Naive B cell (primary cell): ENCODE measurements around the gene C9. TPM values are rescaled to one million over a fixed set of nuclear protein-coding genes. Genes with fewer than 3 reads are reported as not detected.
"Not testable (repeated sequence)": the region's sequence is repeated elsewhere in the genome, so short reads cannot be mapped to it uniquely, and the experiment has no call there.

Source experiments
- ATAC-seq, 2 donors: fragments of 150-1000 bp; cut with Tn5 transposase; 2 replicates each; pipeline ENCODE4 v1.10.0; 2021; ENCODE audit warnings: low read depth in 2 of 2, mild to moderate bottlenecking in 2 of 2, moderate library complexity in 2 of 2
- DNase-seq: peaks from one replicate; pipeline ENCODE4 v3.0.0; 2022
- H3K27ac Mint-ChIP-seq, 6 donors: one replicate each; pipeline ENCODE4 v1.8.0; 2020 to 2022; ENCODE audit warnings: mild to moderate bottlenecking in 6 of 6, mixed read lengths in 6 of 6, moderate library complexity in 5 of 6, inconsistent platforms in 2 of 6
- H3K27me3 Mint-ChIP-seq, 3 donors: one replicate each; pipeline ENCODE4 v1.8.0; 2021 to 2022; ENCODE audit warnings: mixed read lengths in 3 of 3, mild to moderate bottlenecking in 1 of 3
- H3K36me3 Mint-ChIP-seq, 2 donors: one replicate each; pipeline ENCODE4 v1.8.0; 2020 to 2022; ENCODE audit warnings: mixed read lengths in 2 of 2, inconsistent platforms in 1 of 2, mild to moderate bottlenecking in 1 of 2
- H3K4me1 Mint-ChIP-seq, 3 donors: one replicate each; pipeline ENCODE4 v1.8.0; 2020 to 2022; ENCODE audit warnings: mixed read lengths in 3 of 3, inconsistent platforms in 1 of 3, mild to moderate bottlenecking in 1 of 3, moderate library complexity in 1 of 3
- H3K4me3 Mint-ChIP-seq, 8 donors: one replicate each; pipeline ENCODE4 v1.8.0; 2020 to 2022; ENCODE audit warnings: mild to moderate bottlenecking in 8 of 8, mixed read lengths in 8 of 8, moderate library complexity in 8 of 8, inconsistent platforms in 2 of 8
- H3K9me3 Mint-ChIP-seq, 7 donors: one replicate each; pipeline ENCODE4 v1.8.0; 2020 to 2022; ENCODE audit warnings: mixed read lengths in 7 of 7, mild to moderate bottlenecking in 5 of 7, inconsistent platforms in 2 of 7, moderate library complexity in 1 of 7
- polyA plus RNA-seq, 6 donors: library from polyadenylated mRNA; unstranded; fragments of 300-500 nt; fragmentation: Illumina TruSeq; gene quantifications; one replicate each; pipeline ENCODE4 v1.2.3, GENCODE V29; 2021; ENCODE audit warnings: low read depth in 6 of 6

C9 gene
- polyA plus RNA-seq, 6 donors from 2014 or later = not detected

- DNase-seq (no peak), ATAC-seq (no peak)
- Mint-ChIP-seq H3K27me3 (peaks cover 23 to 24% (median 23%) of the 10 kb centered on the region in 3 donors), H3K4me1 (no peaks in the 10 kb centered on the region), H3K4me3 (no peak overlapping the region), H3K36me3 (peaks cover 0 to 12% of the 10 kb centered on the region in 2 donors), H3K27ac (no peak overlapping the region), H3K9me3 (peaks cover 0 to 20% (median 12%) of the 10 kb centered on the region in 7 donors)
These were observed 69.6 kb downstream of the C9 start for GRCh38 chr5:39294736-39295135.

DNA sequence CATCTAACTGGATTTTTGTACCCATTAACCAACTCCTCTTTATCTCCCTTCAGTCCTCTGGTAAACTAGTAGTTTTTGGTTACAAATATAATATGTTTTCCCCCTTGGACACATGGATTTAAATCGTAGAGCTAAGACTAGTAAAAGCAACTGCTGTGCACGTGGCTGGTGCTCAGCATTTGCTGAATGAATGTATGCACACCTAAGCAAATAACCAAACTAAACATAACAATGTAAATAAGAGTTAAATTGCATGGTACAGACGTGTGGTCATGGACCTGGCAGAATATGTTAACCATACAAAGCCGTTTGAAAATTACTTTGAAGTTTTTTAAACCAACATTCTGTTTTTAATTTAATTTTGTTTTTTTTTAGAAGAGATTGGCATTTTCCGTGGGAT lies 79.7 kb downstream of the C9 start:
- Mint-ChIP-seq H3K4me1 (peaks cover 0 to 8% (median 5%) of the 10 kb centered on the region in 3 donors), H3K36me3 (peaks cover 0 to 8% of the 10 kb centered on the region in 2 donors), H3K27me3 (peaks cover 0 to 34% (median 15%) of the 10 kb centered on the region in 3 donors), H3K9me3 (peaks cover 0 to 8% (median 2%) of the 10 kb centered on the region in 7 donors), H3K27ac (no peak overlapping the region), H3K4me3 (no peak overlapping the region)
- ATAC-seq = no peak
- DNase-seq = no peak

GRCh38 chr5:39283231-39283818 lies 81.0 kb downstream of the C9 start:
- Mint-ChIP-seq H3K9me3 (peaks cover 0 to 11% (median 2%) of the 10 kb centered on the region in 7 donors), H3K27ac (peak overlapping the region in 2 of 6 donors; percentile 44 to 60), H3K27me3 (peaks cover 0 to 33% (median 8%) of the 10 kb centered on the region in 3 donors), H3K4me1 (peaks cover 0 to 8% (median 5%) of the 10 kb centered on the region in 3 donors), H3K4me3 (peak overlapping the region in 1 of 8 donors; percentile 54), H3K36me3 (peaks cover 0 to 8% of the 10 kb centered on the region in 2 donors)
- ATAC-seq (peak; percentile 65 to 95), DNase-seq (peak; percentile 53)

DNA sequence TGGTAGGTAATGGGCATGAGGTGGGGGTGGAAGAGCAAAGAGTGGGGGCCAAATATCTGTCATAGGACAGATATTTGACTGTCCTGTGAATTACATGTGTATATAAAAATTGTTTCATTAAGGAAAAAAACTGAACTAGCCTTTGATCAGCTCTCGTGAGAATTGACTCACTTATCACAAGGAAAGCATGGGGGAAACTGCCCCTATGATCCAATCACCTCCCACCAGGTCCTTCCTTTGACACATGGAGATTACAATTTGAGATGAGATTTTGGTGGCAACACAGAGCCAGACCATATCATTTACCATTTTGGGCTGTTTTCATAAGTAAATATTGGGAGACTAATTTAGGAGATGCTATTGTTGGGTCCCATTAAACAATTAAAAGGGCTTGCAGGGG lies 81.7 kb downstream of the C9 start:
- no peak overlapping the region for H3K27ac Mint-ChIP-seq
- H3K9me3 Mint-ChIP-seq = peaks cover 0 to 11% (median 3%) of the 10 kb centered on the region in 7 donors
- no peak overlapping the region for H3K4me3 Mint-ChIP-seq
- H3K27me3 Mint-ChIP-seq = peaks cover 0 to 33% (median 7%) of the 10 kb centered on the region in 3 donors
- ATAC-seq (no peak), DNase-seq (no peak)
- H3K4me1 Mint-ChIP-seq = peaks cover 0 to 8% (median 5%) of the 10 kb centered on the region in 3 donors
- peaks cover 0 to 8% of the 10 kb centered on the region in 2 donors for H3K36me3 Mint-ChIP-seq

DNA sequence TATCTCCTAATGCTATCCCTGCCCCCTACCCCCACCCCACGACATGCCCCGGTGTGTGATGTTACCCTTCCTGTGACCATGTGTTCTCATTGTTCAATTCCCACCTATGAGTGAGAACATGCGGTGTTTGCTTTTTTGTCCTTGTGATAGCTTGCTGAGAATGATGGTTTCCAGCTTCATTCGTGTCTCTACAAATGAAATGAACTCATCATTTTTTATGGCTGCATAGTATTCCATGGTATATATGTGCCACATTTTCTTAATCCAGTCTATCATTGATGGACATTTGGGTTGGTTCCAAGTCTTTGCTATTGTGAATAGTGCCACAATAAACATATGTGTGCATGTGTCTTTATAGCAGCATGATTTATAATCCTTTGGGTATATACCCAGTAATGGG lies 88.4 kb downstream of the C9 start:
- Mint-ChIP-seq H3K4me3 (peak overlapping the region in 4 of 8 donors; percentile 19 to 83 (median 52)), H3K4me1 (peaks cover 13 to 28% (median 23%) of the 10 kb centered on the region in 3 donors), H3K27ac (peak overlapping the region in 4 of 6 donors; percentile 42 to 94 (median 68)), H3K9me3 (peaks cover 0 to 20% (median 4%) of the 10 kb centered on the region in 7 donors)
- not testable (repeated sequence) for H3K36me3 Mint-ChIP-seq, ATAC-seq, DNase-seq, H3K27me3 Mint-ChIP-seq

- peaks cover 0 to 14% (median 1%) of the 10 kb centered on the region in 7 donors for H3K9me3 Mint-ChIP-seq
- DNase-seq (peak; percentile 39), ATAC-seq (peak; percentile 86 to 91)
- no peaks in the 10 kb centered on the region for H3K27me3 Mint-ChIP-seq
- H3K27ac Mint-ChIP-seq = peak overlapping the region; percentile 88 to 98 (median 94)
- peak overlapping the region; percentile 61 to 95 (median 84) for H3K4me3 Mint-ChIP-seq
- peaks cover 20 to 34% (median 29%) of the 10 kb centered on the region in 3 donors for H3K4me1 Mint-ChIP-seq
- peaks cover 0 to 5% of the 10 kb centered on the region in 2 donors for H3K36me3 Mint-ChIP-seq
These were observed 89.8 kb downstream of the C9 start for GRCh38 chr5:39274398-39275085.

GRCh38 chr5:39273314-39273954 lies 90.9 kb downstream of the C9 start:
- H3K27me3 Mint-ChIP-seq = no peaks in the 10 kb centered on the region
- ATAC-seq = peak; percentile 24 to 27

DNA sequence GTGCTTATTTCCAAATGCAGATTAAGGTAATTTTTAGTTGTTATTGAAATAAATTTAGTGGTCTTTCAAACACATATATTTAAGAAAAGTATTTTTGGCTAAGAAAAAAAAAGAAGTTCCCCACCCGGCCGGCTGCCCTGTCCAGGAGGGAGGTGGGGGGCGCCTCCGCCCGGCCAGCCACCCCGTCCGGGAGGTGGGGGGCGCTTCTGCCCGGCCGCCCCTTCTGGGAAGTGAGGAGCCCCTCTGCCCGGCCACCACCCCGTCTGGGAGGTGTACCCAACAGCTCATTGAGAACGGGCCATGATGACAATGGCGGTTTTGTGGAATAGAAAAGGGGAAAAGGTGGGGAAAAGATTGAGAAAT lies 91.4 kb downstream of the C9 start:
- H3K36me3 Mint-ChIP-seq, ATAC-seq, H3K4me3 Mint-ChIP-seq, H3K27me3 Mint-ChIP-seq, H3K27ac Mint-ChIP-seq, DNase-seq: not testable (repeated sequence)
- Mint-ChIP-seq H3K9me3 (peaks cover 0 to 11% (median 1%) of the 10 kb centered on the region in 7 donors), H3K4me1 (peaks cover 20 to 34% (median 29%) of the 10 kb centered on the region in 3 donors)

More at GRCh38 chr5:39273314-39273954, 90.9 kb downstream of the C9 start:
- DNase-seq = no peak
- H3K4me3 Mint-ChIP-seq = peak overlapping the region in 7 of 8 donors; percentile 26 to 85 (median 57)
- peaks cover 0 to 11% (median 1%) of the 10 kb centered on the region in 7 donors for H3K9me3 Mint-ChIP-seq
- H3K4me1 Mint-ChIP-seq = peaks cover 20 to 34% (median 29%) of the 10 kb centered on the region in 3 donors
- H3K27ac Mint-ChIP-seq = peak overlapping the region in 3 of 6 donors; percentile 5 to 93 (median 32)
- H3K36me3 Mint-ChIP-seq = peaks cover 0 to 5% of the 10 kb centered on the region in 2 donors

DNA sequence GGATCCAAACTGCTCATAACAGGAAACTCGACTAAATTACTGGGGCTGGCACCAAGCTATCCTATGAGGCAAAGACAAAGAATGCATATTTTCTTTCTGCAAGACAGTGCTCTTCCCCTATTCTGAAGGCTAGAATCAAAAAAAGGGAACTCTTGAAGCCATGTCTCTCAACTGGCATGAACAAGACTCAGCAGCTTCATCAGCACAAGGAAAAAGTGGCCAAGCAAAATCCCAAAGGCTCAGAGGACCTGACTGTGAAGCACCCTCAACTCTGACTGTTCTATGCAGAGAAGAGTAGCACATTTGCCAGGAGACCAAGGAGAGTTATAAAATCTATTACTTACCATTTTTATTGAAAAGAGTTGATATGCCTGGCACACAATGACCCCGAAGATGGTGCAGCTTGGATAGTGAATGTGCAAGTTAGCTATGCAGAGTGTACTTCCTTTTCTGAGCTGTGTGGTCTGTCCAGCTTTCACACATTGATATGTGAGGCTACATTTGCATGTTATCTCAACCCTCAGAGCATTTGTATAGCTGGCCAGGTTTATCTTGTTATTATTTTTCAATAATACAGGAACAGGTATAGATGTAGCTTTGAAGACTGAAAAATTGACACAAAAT lies 94.0 kb downstream of the C9 start:
- Mint-ChIP-seq H3K27me3 (no peaks in the 10 kb centered on the region), H3K9me3 (peaks cover 0 to 7% (median 0%) of the 10 kb centered on the region in 7 donors), H3K36me3 (peaks cover 0 to 5% of the 10 kb centered on the region in 2 donors), H3K27ac (peak overlapping the region in 1 of 6 donors; percentile 7), H3K4me3 (peak overlapping the region in 1 of 8 donors; percentile 29), H3K4me1 (peaks cover 20 to 29% (median 27%) of the 10 kb centered on the region in 3 donors)
- ATAC-seq (peak; percentile 46 to 60), DNase-seq (no peak)

- Mint-ChIP-seq H3K4me1 (peaks cover 6 to 13% (median 6%) of the 10 kb centered on the region in 3 donors), H3K27ac (peak overlapping the region in 1 of 6 donors; percentile 0), H3K27me3 (no peaks in the 10 kb centered on the region), H3K36me3 (no peaks in the 10 kb centered on the region), H3K9me3 (no peaks in the 10 kb centered on the region), H3K4me3 (no peak overlapping the region)
- DNase-seq (no peak), ATAC-seq (no peak)
These were observed 97.1 kb downstream of the C9 start for GRCh38 chr5:39267186-39267585.

DNA sequence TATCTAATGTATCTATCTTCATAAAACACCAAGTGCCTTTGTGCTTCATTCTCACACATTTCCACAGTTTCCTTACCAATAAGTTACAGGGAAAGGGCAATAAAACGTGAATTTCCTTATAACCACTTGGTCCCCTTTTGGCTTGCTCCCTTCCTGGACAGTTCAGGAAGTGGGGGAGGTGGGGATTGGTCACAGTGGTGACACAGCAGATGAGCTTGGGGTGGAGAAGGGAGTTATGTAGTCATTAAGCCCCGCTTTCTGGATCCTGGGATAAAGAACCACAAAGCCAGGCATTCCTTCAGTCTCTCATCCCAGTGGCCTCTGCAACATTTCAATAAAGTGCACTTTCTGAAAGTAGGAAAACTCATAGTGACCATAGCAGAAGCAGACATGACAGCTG lies 97.9 kb downstream of the C9 start:
- DNase-seq (no peak), ATAC-seq (no peak)
- peaks cover 6 to 13% (median 6%) of the 10 kb centered on the region in 3 donors for H3K4me1 Mint-ChIP-seq
- H3K9me3 Mint-ChIP-seq = no peaks in the 10 kb centered on the region
- H3K36me3 Mint-ChIP-seq = no peaks in the 10 kb centered on the region
- peak overlapping the region in 1 of 6 donors; percentile 39 for H3K27ac Mint-ChIP-seq
- H3K4me3 Mint-ChIP-seq = no peak overlapping the region
- no peaks in the 10 kb centered on the region for H3K27me3 Mint-ChIP-seq

DNA sequence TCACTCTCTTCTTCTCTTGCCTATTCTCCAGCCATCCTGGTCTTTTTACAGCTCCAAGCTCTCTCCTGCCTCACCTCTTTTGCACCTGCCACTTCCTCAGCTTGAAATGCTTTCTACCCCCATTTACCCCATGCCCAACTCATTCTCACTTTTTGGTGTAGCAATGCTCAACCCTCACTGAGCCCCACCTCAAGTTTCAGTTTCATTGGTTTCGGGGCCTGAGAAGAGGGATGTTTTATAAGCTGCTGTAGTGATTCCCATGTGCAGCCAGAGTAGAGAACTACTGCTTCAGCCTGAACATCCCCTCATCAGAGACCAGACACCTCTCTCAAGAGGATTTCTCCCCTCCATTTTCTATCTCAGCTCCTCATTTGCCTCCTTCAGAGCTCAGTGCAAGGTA lies 99.8 kb downstream of the C9 start:
- no peaks in the 10 kb centered on the region for H3K36me3 Mint-ChIP-seq
- peak overlapping the region in 1 of 8 donors; percentile 9 for H3K4me3 Mint-ChIP-seq
- no peak overlapping the region for H3K27ac Mint-ChIP-seq
- ATAC-seq = peak in 1 of 2 donors; percentile 27
- H3K9me3 Mint-ChIP-seq = no peaks in the 10 kb centered on the region
- peaks cover 0 to 6% (median 0%) of the 10 kb centered on the region in 3 donors for H3K4me1 Mint-ChIP-seq
- no peaks in the 10 kb centered on the region for H3K27me3 Mint-ChIP-seq
- no peak for DNase-seq

DNA sequence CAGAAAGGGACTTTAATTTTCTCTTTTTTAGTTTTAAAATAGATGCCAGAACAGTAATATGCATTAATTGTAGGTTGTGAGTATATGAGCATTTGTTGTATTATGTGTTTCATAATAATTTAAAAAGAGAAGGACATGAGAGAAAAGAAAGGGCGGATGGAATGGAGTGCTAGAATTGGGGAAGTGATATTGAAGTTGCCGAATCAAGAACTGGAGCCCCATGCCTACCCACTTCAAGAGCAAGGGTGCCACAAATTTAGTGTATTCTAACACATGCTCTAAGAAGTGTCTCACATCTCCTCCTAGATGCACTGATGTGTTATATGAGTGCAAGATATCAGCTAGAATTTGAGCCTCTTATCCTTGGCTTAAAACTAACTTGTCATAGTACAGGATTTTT lies 101.3 kb downstream of the C9 start:
- no peaks in the 10 kb centered on the region for H3K9me3 Mint-ChIP-seq
- peaks cover 0 to 5% (median 0%) of the 10 kb centered on the region in 3 donors for H3K27me3 Mint-ChIP-seq
- H3K4me1 Mint-ChIP-seq = peaks cover 0 to 6% (median 0%) of the 10 kb centered on the region in 3 donors
- H3K36me3 Mint-ChIP-seq = no peaks in the 10 kb centered on the region
- ATAC-seq (no peak), DNase-seq (no peak)
- H3K4me3 Mint-ChIP-seq = no peak overlapping the region
- H3K27ac Mint-ChIP-seq = no peak overlapping the region
